A673 (cell line): ENCODE measurements around the gene LONP2. TPM values are rescaled to one million over a fixed set of nuclear protein-coding genes. Genes with fewer than 3 reads are reported as not detected.
A peak's percentile ranks its signal among the peaks of the same experiment; 100 is the strongest.
"Not testable (repeated sequence)": the region's sequence is repeated elsewhere in the genome, so short reads cannot be mapped to it uniquely, and the experiment has no call there.

Experiments
- BruUV-seq: library from RNA; stranded (reverse); fragments of 400-500 nt; replicated peaks from 2 replicates; lab custom pipeline; 2021; lab: Mats Ljungman, UMichigan
- CTCF ChIA-PET: fragments of 300-600 bp; sonication (Branson Sonifier 250); formaldehyde crosslinking; loops from one replicate; lab custom pipeline; 2022; ENCODE audit warnings: antibody characterized with exemption; lab: Charles Lee
- POLR2A ChIA-PET: fragments of 300-600 bp; sonication (Branson Sonifier 250); formaldehyde crosslinking; loops from one replicate; lab custom pipeline; 2022; ENCODE audit warnings: antibody characterized with exemption; ENCODE audit not compliant: low non-redundant PET; lab: Charles Lee
- DNase-seq: peaks from one replicate; pipeline ENCODE4 v3.0.0-alpha.2; 2015; ENCODE audit warnings: low spot score
- H3K27ac ChIP-seq: fragments of 200-600 bp; sonication (generic); 2 replicates; pipeline ENCODE4 v1.5.1; 2016; ENCODE audit warnings: mixed run types, low read depth, mild to moderate bottlenecking, mixed read lengths, antibody characterized with exemption, low read length; ENCODE audit not compliant: poor library complexity, severe bottlenecking
- H3K27me3 ChIP-seq: fragments of 200-600 bp; sonication (generic); replicated peaks from 2 replicates; pipeline ENCODE4 v1.6.1; 2017; ENCODE audit warnings: mixed run types, low read depth, mild to moderate bottlenecking, mixed read lengths, antibody characterized with exemption, low read length; ENCODE audit not compliant: insufficient read depth, poor library complexity
- H3K36me3 ChIP-seq: fragments of 200-600 bp; sonication (generic); 2 replicates; pipeline ENCODE4 v1.6.1; 2016; ENCODE audit warnings: mixed run types, mild to moderate bottlenecking, mixed read lengths, antibody characterized with exemption, low read length; ENCODE audit not compliant: insufficient read depth, poor library complexity, severe bottlenecking
- H3K4me1 ChIP-seq: fragments of 200-600 bp; sonication (generic); 2 replicates; pipeline ENCODE4 v1.6.1; 2017; ENCODE audit warnings: mixed run types, mild to moderate bottlenecking, mixed read lengths, antibody characterized with exemption, low read length; ENCODE audit not compliant: insufficient read depth, poor library complexity, severe bottlenecking
- H3K4me3 ChIP-seq: fragments of 200-600 bp; sonication (generic); 2 replicates; pipeline ENCODE4 v1.5.1; 2016; ENCODE audit warnings: low read depth, mixed run types, mild to moderate bottlenecking, mixed read lengths, low read length; ENCODE audit not compliant: poor library complexity, severe bottlenecking
- H3K9me3 ChIP-seq: fragments of 200-600 bp; sonication (generic); 2 replicates; pipeline ENCODE4 v1.6.1; 2016; ENCODE audit warnings: mixed run types, low read depth, mild to moderate bottlenecking, mixed read lengths, antibody characterized with exemption, low read length; ENCODE audit not compliant: poor library complexity, severe bottlenecking
- EZH2 ChIP-seq: fragments of 200-600 bp; sonication (generic); IDR thresholded peaks from 2 replicates; pipeline ENCODE4 v1.6.1; 2017; ENCODE audit warnings: borderline replicate concordance, low read depth, mild to moderate bottlenecking, mixed read lengths, antibody characterized with exemption, low read length; ENCODE audit not compliant: poor library complexity, severe bottlenecking
- intact Hi-C: fragments of 100-400 bp; cut with micrococcal nuclease; formaldehyde crosslinking; loops from one replicate; pipeline ENCODE4 v1.10.0; 2022; ENCODE audit not compliant: unreplicated experiment
- total RNA-seq: library from RNA; stranded (reverse); gene quantifications from 2 replicates; pipeline ENCODE4 v1.2.3, GENCODE V29; 2021
- TF ChIP-seq, protein P1 (sequence below): fragments of 300-800, 200-600 bp; sonication (generic); conservative IDR thresholded peaks from 2 replicates; pipeline ENCODE4 v1.5.1; 2017; ENCODE audit warnings: low read depth, mild to moderate bottlenecking, antibody characterized with exemption, low read length, moderate library complexity, mixed read lengths

The LONP2 gene
- total RNA-seq, 1 experiment from 2014 or later: 48.8 TPM

DNA sequence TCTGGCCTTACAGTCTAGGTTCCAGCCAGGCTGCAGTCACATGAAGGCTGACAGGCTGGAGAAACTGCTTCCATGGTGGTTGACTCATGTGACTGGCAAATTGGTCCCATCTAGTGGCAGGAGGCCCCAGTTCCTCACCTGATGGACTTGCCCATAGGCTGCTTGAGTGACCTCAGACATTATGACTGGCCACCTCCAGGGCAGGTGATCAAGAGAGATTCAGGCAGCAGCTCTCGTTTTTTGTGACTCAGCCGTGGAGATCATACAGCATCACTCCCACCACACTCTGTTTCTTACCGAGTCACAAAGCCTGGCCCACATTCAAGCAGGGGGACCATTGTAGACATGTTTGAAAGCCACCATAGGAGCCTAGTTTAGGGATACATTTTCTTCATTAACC, 106.6 kb downstream of the LONP2 start:
- no peaks in the 10 kb centered on the region for H3K9me3 ChIP-seq
- no peaks in the 10 kb centered on the region for H3K4me1 ChIP-seq
- CTCF ChIA-PET: interaction anchor here (1.3 kb wide), 1 partner anchor 272 kb away, joined by 3 read pairs; no protein-coding TSS in a partner anchor
- no peak overlapping the region for H3K27ac ChIP-seq
- H3K27me3 ChIP-seq: no peaks in the 10 kb centered on the region
- DNase-seq: no peak
- BruUV-seq: no TSS peak
- peaks cover 46% of the 10 kb centered on the region for H3K36me3 ChIP-seq
- intact Hi-C loops: no loop called here
- no peak overlapping the region for H3K4me3 ChIP-seq
- POLR2A ChIA-PET: no interaction called here
- TF ChIP-seq EZH2: no peak
- TF ChIP-seq, protein P1, sequence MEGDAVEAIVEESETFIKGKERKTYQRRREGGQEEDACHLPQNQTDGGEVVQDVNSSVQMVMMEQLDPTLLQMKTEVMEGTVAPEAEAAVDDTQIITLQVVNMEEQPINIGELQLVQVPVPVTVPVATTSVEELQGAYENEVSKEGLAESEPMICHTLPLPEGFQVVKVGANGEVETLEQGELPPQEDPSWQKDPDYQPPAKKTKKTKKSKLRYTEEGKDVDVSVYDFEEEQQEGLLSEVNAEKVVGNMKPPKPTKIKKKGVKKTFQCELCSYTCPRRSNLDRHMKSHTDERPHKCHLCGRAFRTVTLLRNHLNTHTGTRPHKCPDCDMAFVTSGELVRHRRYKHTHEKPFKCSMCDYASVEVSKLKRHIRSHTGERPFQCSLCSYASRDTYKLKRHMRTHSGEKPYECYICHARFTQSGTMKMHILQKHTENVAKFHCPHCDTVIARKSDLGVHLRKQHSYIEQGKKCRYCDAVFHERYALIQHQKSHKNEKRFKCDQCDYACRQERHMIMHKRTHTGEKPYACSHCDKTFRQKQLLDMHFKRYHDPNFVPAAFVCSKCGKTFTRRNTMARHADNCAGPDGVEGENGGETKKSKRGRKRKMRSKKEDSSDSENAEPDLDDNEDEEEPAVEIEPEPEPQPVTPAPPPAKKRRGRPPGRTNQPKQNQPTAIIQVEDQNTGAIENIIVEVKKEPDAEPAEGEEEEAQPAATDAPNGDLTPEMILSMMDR: no peak

DNA sequence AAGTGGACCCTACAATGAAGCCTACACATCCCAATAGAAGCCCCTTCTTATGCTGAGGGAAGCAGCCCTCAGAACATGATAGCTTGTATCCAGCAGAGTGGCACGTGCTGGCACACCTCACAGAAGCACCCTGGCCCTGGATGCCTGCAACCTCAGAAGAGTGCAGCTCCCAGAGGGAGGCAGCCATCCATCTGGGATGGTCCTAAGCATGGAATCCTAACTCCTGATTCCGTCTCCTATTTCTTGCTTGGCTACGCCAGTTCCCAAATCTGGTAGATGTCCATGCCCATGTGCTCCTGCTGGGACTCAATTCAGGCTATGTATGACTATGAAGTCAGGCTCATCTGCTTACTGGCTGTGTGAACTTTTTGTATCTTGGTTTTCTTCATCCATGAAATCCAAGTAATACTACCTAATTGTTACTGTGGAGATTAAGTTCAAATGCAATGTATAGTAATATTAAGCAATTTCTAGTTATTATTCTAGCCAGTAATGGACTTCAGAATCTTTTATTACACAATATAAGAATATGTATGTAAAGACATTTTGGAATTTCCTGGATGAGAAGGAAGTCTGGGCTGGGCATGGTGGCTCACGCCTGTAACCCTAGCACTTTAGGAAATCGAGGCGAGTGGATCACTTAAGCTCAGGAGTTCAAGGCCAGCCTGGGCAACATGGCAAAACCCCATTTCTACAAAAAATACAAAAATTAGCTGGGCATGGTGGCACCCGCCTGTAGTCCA, 108.7 kb downstream of the LONP2 start:
- ChIA-PET POLR2A (no interaction called here), CTCF (interaction anchor here (0.6 to 2.8 kb wide), 2 partner anchors 194 to 271 kb away, joined by 4 to 17 read pairs; no protein-coding TSS in a partner anchor)
- DNase-seq: no peak
- no TSS peak for BruUV-seq
- intact Hi-C loops: loop anchor here (1.0 to 2.0 kb wide), 2 partner anchors 190 to 270 kb away; no protein-coding TSS in a partner anchor
- Histone ChIP-seq H3K4me1 (no peaks in the 10 kb centered on the region), H3K36me3 (peaks cover 45% of the 10 kb centered on the region), H3K9me3 (no peaks in the 10 kb centered on the region), H3K27me3 (no peaks in the 10 kb centered on the region), H3K27ac (no peak overlapping the region), H3K4me3 (no peak overlapping the region)
- TF ChIP-seq EZH2: no peak
- TF ChIP-seq, protein P1: no peak

DNA sequence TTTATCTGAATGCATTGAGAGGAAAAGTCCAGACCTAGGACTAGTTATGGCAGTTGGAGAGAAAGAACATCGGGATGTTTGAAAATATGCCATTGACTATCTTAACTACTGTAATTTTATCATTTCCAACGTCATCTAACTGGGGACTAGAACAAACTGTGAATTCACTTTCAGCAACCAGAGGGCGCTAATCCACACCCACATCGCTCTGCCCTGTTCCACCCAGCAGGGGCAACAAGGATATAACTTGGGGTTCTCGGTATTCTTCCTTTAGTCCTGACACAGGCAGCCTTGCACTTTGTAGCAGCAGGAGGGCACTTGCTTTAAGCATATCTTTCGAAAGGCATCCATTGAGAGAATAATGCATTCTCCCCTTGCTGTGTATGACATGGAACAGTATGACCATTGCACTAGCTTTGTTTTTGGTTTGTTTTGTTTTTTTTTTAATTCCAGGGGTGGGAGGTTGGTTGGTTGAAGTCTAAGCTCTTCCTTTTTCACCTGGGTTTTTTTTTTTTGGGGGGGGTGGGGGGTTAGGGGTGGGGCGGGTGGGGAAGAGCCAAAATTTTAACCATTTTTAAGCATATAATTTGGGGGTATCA, 109.6 kb downstream of the LONP2 start:
- DNase-seq: peak; percentile 91
- CTCF ChIA-PET: interaction anchor here (0.7 to 2.8 kb wide), 3 partner anchors 270 to 1365 kb away, joined by 5 to 17 read pairs (median 7); no protein-coding TSS in a partner anchor
- POLR2A ChIA-PET: interaction anchor here (0.6 kb wide), 1 partner anchor 269 kb away, joined by 4 read pairs; no protein-coding TSS in a partner anchor
- Histone ChIP-seq H3K27ac (no peak overlapping the region), H3K27me3 (no peaks in the 10 kb centered on the region), H3K36me3 (peaks cover 39% of the 10 kb centered on the region), H3K4me1 (no peaks in the 10 kb centered on the region), H3K9me3 (no peaks in the 10 kb centered on the region), H3K4me3 (no peak overlapping the region)
- intact Hi-C loops: loop anchor here (1.0 to 2.0 kb wide), 2 partner anchors 189 to 270 kb away; no protein-coding TSS in a partner anchor
- TF ChIP-seq, protein P1: peak; percentile 93
- no peak for TF ChIP-seq EZH2
- no TSS peak for BruUV-seq

DNA sequence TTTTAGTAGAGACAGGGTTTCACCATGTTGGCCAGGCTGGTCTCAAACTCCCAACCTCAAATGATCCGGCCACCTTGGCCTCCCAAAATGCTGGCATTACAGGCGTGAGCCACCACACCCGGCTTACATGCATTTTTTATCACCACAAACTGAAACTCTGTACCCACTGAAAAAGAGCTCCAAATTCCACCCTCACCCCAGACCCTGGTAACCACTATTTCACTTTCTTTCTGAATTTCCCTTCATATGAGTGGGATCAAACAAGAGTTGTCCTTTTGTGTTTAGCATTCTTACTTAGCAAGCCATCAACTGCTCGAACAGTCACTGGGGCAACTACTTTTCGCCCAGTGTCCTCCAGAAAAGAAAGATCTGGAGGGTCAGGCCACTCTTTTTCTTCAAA, 110.3 kb downstream of the LONP2 start:
- H3K9me3 ChIP-seq, intact Hi-C loops, H3K27me3 ChIP-seq, DNase-seq, H3K27ac ChIP-seq, BruUV-seq, H3K4me1 ChIP-seq, H3K4me3 ChIP-seq: not testable (repeated sequence)
- ChIA-PET CTCF (interaction anchor here (0.7 to 2.8 kb wide), 2 partner anchors 269 to 279 kb away, joined by 5 to 17 read pairs; no protein-coding TSS in a partner anchor), POLR2A (interaction anchor here (0.6 kb wide), 1 partner anchor 269 kb away, joined by 4 read pairs; no protein-coding TSS in a partner anchor)
- peaks cover 34% of the 10 kb centered on the region for H3K36me3 ChIP-seq
